GM21515 (cell line): ENCODE data around the gene SLC9A2.

Experiments used
- ATAC-seq: cut with Tn5 transposase; IDR thresholded peaks from one replicate; pipeline ENCODE4 v1.9.1; 2021; ENCODE audit not compliant: unreplicated experiment

SLC9A2 gene

GRCh38 chr2:102618452-102619413 is 620 bp upstream of the SLC9A2 start:
- ATAC-seq = no peak

GRCh38 chr2:102620332-102620731 is 979 bp downstream of the SLC9A2 start:
- ATAC-seq = no peak

- no peak for ATAC-seq
Observed at GRCh38 chr2:102621630-102622029, 2.3 kb downstream of the SLC9A2 start.

DNA sequence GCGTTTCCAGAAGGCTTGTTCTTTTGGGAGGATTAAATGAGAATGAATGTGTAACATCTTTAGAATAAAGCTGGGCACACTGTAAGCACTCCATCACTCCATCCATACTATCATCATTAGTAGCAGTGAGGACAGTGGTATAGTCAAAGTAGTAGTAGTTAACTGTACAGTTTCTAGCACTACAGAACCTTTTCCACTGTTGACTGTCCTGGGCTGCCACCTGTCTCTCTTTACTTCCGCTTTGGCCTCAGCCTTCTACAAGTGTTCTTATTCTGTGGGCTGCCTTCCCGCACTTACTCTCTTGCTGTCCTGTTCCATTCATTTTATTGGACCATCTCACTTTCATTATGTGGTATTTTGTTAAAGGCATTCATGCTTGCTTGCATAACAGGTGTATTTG is 3.3 kb downstream of the SLC9A2 start:
- ATAC-seq = no peak

GRCh38 chr2:102630458-102630857 is 11.1 kb downstream of the SLC9A2 start:
- ATAC-seq = no peak

DNA sequence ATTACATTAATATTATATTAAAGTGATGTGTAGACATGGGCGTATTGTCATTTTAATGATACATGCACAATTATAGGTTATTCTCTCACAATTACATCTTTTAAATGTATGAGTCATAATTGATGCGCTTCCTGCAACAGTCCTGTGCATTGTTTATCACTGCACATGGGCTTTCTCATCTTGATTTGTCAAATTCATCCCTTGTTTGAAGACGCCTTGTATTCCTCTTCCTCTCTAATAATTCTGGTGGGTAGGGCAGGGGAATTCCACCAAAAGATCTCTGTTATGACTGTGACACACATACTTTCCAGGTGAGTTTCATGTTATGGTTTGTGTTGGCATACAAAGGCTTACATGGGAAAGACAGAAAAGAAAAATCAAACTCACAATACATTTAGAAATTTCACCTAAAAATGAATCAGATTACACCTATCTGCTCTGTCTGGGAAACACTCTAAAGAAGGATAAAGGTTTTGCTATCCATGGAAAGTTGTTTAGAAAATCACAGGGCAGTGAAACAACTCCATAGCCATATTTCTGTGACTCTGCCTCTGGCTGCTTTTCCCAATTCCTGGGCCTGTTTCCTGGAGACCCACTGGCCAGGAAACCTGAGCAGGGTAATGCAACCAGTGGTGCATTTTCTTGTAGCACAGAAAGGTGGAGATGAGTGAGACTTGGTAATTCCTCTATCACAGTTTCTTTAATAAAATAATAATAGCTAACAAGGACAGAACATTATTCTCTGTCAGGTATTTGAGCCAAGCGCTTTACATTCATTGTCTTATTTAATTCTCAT is 13.2 kb downstream of the SLC9A2 start:
- no peak for ATAC-seq

DNA sequence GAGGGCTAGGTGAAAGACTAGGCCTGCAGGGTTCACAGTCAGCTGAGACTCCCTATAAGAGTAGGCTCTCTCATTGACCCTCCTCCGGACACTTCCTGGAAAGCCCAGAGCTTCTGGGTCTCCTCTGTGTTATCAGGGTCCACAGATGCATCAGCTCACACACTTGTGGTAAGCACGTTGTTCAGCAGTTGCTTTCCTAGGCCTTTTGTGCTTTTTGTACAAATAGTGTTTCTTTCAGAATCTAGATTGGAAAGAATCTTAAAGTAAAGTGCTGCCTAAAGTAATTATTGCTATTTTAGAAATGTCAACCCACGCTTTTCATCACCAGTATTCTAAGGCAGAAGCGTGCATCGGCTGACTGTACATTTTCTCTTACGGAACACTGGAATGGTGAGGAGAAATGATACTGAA is 15.5 kb downstream of the SLC9A2 start:
- no peak for ATAC-seq

- no peak for ATAC-seq
Observed at GRCh38 chr2:102635317-102635716, 16.0 kb downstream of the SLC9A2 start.

- no peak for ATAC-seq
Observed at GRCh38 chr2:102636283-102636907, 17.0 kb downstream of the SLC9A2 start.

DNA sequence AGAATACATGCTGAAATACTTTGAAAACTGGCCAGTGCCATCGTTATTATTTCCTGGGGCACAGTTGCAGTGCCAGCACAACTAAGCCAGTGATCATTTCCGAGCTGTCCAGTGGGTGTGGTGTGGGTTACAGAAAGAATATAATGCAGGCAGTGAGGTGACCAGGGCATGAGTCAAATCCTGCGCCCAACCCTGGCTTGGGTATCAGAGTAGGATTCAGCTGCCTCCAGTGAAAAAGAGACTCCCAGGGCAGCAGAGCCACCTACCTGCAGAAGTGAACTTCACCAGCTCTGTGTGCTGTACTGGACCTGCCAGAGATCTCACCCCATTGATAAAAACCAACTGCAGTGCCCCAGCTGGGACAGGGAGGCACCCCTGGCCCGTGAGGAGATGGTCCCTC is 18.0 kb downstream of the SLC9A2 start:
- no peak for ATAC-seq

DNA sequence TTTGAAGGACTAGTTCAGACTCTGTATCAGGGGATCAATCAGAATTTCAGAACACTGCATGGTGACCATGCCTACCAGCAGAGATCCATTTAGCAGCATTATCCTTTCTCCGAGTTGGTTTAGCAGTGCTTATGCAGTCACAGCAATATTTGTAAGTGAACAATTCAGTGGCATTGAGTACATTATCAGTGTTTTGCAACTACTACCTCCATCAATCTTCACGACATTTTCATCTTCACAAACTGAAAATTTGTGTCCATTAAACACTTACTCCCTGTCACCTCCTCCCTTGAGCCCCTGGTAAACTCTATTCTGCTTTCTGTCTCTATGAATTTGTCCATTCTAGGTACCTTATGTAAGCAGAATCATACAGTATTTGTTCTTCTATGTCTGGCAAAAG is 20.1 kb downstream of the SLC9A2 start:
- ATAC-seq = no peak

GRCh38 chr2:102652126-102652525 is 32.8 kb downstream of the SLC9A2 start:
- ATAC-seq = no peak

GRCh38 chr2:102657770-102658169 is 38.4 kb downstream of the SLC9A2 start:
- no peak for ATAC-seq

- no peak for ATAC-seq
Observed at GRCh38 chr2:102660070-102660469, 40.7 kb downstream of the SLC9A2 start.

- no peak for ATAC-seq
Observed at GRCh38 chr2:102660574-102660973, 41.2 kb downstream of the SLC9A2 start.

DNA sequence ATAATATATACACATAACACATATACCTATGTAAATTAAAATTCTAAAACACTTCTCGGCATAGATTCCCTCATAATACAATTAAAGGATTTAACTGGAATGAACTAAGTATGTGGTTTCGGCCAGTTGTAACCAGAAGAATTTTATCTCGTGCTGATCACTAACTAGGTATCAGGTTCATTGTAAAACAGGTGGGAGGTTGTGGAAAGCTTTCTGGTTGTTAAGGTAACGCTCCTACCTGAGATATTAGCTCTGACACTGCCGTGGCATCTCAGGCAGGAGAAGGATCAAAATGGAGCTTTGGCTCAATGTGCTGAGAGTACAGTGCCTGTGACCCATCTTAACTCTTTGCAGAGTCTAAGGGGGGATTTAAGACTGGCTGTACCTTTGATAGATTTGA is 42.5 kb downstream of the SLC9A2 start:
- ATAC-seq = no peak

GRCh38 chr2:102662833-102663232 is 43.5 kb downstream of the SLC9A2 start:
- ATAC-seq = no peak

- ATAC-seq = no peak
Observed at GRCh38 chr2:102663381-102663780, 44.0 kb downstream of the SLC9A2 start.

- no peak for ATAC-seq
Observed at GRCh38 chr2:102664471-102664909, 45.1 kb downstream of the SLC9A2 start.

DNA sequence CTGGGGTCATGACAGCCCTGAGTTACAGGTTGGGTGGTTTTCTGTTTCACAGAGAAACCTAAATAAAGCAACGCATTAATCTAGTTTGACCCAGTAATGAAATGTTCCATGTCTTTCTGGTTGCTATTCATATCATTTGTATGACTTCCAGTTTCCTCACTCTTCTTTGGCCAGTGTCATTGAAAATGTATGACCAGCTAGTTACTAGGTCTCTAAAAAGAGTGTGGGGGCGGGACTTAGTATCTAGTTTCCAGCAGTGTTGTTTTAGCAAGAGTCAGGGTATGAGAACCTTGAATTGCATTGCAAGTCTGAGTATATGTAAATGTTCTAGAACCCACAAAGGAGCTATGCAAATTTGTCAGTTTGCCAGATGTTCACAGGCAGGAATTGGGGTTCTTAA is 47.7 kb downstream of the SLC9A2 start:
- no peak for ATAC-seq

GRCh38 chr2:102668171-102668570 is 48.8 kb downstream of the SLC9A2 start:
- no peak for ATAC-seq
